Neural progenitor cell (in vitro differentiated cells): ENCODE measurements around the gene PMVK. TPM values are rescaled to one million over a fixed set of nuclear protein-coding genes. Genes with fewer than 3 reads are reported as not detected.

ENCODE experiments used
- DNase-seq: peaks from one replicate; pipeline ENCODE4 v3.0.0-alpha.2; 2016; ENCODE audit warnings: low spot score
- H2AFZ ChIP-seq: fragments of 200-600 bp; sonication (generic); replicated peaks from 2 replicates; pipeline ENCODE4 v1.6.1; 2016; ENCODE audit warnings: antibody characterized with exemption
- H3F3A ChIP-seq: fragments of 200-600 bp; sonication (generic); 2 replicates; pipeline ENCODE4 v1.6.1; 2016; ENCODE audit warnings: antibody characterized with exemption, low read depth
- H3K27ac ChIP-seq: fragments of 200-600 bp; sonication (generic); 2 replicates; pipeline ENCODE4 v1.5.1; 2016; ENCODE audit warnings: mild to moderate bottlenecking
- H3K27me3 ChIP-seq: fragments of 200-600 bp; sonication (generic); 2 replicates; pipeline ENCODE4 v1.6.1; 2016; ENCODE audit warnings: mild to moderate bottlenecking, moderate library complexity
- H3K36me3 ChIP-seq: fragments of 200-600 bp; sonication (generic); 2 replicates; pipeline ENCODE4 v1.5.1; 2016
- H3K4me1 ChIP-seq: fragments of 200-600 bp; sonication (generic); 2 replicates; pipeline ENCODE4 v1.6.1; 2016; ENCODE audit warnings: mixed run types
- H3K4me2 ChIP-seq: fragments of 200-600 bp; sonication (generic); 2 replicates; pipeline ENCODE4 v1.6.1; 2016
- H3K4me3 ChIP-seq: fragments of 200-600 bp; sonication (generic); 2 replicates; pipeline ENCODE4 v1.5.1; 2016
- H3K79me2 ChIP-seq: fragments of 200-600 bp; sonication (generic); 2 replicates; pipeline ENCODE4 v1.6.1; 2016; ENCODE audit warnings: low read depth
- H3K9ac ChIP-seq: fragments of 200-600 bp; sonication (generic); 2 replicates; pipeline ENCODE4 v1.6.1; 2016
- H3K9me3 ChIP-seq: fragments of 200-600 bp; sonication (generic); 2 replicates; pipeline ENCODE4 v1.5.1; 2016; ENCODE audit warnings: low read depth
- H4K20me1 ChIP-seq: fragments of 200-600 bp; sonication (generic); 2 replicates; pipeline ENCODE4 v1.6.1; 2016; ENCODE audit warnings: low read depth
- H3K27ac Mint-ChIP-seq: 3 replicates; pipeline ENCODE4 v1.8.0; 2021; ENCODE audit warnings: mixed read lengths
- H3K27me3 Mint-ChIP-seq: 2 replicates; pipeline ENCODE4 v1.8.0; 2022; ENCODE audit warnings: low read depth, mild to moderate bottlenecking, inconsistent platforms, moderate library complexity, mixed read lengths; ENCODE audit not compliant: insufficient read depth
- H3K36me3 Mint-ChIP-seq: 3 replicates; pipeline ENCODE4 v1.8.0; 2021; ENCODE audit warnings: mixed read lengths
- H3K4me1 Mint-ChIP-seq: 3 replicates; pipeline ENCODE4 v1.8.0; 2021; ENCODE audit warnings: mixed read lengths
- H3K4me3 Mint-ChIP-seq: 3 replicates; pipeline ENCODE4 v1.8.0; 2021; ENCODE audit warnings: mild to moderate bottlenecking, moderate library complexity, mixed read lengths
- H3K9me3 Mint-ChIP-seq: 3 replicates; pipeline ENCODE4 v1.8.0; 2020; ENCODE audit warnings: mixed read lengths
- EZH2 ChIP-seq: fragments of 200-600 bp; sonication (generic); IDR thresholded peaks from 2 replicates; pipeline ENCODE4 v1.6.1; 2017; ENCODE audit warnings: antibody characterized with exemption, mild to moderate bottlenecking, moderate library complexity
- EZH2phosphoT487 ChIP-seq: fragments of 200-600 bp; sonication (generic); IDR thresholded peaks from 2 replicates; pipeline ENCODE4 v1.6.1; 2017; ENCODE audit warnings: antibody characterized with exemption
- total RNA-seq: library from RNA; depleted of rRNA; stranded (reverse); fragments of >200 nt; gene quantifications from 2 replicates; pipeline ENCODE4 v1.2.3, GENCODE V29; 2015; ENCODE audit warnings: low replicate concordance
- TF ChIP-seq, protein P1 (sequence below): fragments of 200-600 bp; sonication (generic); IDR thresholded peaks from 2 replicates; pipeline ENCODE4 v1.5.1; 2017; ENCODE audit warnings: antibody characterized with exemption, mild to moderate bottlenecking

The PMVK gene
- total RNA-seq, 1 donor from 2014 or later = 4.3 TPM

DNA sequence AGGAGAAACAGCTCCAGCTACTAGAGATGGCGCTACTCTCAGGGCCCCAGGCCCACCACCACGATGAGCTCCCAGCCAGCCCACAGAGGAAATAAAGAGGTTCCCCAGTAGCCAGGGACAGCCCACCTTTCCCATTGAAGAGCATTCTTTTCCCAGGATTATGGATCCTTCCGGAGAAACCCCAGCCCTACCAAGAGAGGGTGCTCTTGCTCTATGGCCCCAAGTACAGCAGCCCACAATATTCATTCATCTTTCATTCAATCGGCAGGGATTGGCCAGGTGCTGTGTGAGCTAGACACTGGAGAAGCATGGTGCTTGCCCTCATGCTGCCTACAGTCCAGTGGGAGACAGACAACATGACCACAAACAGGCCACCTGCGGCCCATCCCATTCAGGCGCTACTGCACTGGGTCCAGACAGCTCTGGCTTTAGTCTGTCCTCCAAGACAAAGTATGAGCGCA is 29.9 kb downstream of the PMVK start:
- Histone ChIP-seq H3F3A (no peaks in the 10 kb centered on the region), H3K4me1 (no peaks in the 10 kb centered on the region), H4K20me1 (no peaks in the 10 kb centered on the region), H3K27ac (no peak overlapping the region), H3K79me2 (no peaks in the 10 kb centered on the region), H3K9ac (no peak overlapping the region), H2AFZ (no peak overlapping the region), H3K36me3 (no peaks in the 10 kb centered on the region), H3K4me2 (no peak overlapping the region), H3K27me3 (no peaks in the 10 kb centered on the region), H3K9me3 (no peaks in the 10 kb centered on the region), H3K4me3 (no peak overlapping the region)
- H3K36me3 Mint-ChIP-seq = peaks cover 4% of the 10 kb centered on the region
- H3K4me3 Mint-ChIP-seq = no peak overlapping the region
- no peak overlapping the region for H3K27ac Mint-ChIP-seq
- DNase-seq = no peak
- H3K27me3 Mint-ChIP-seq = peaks cover 4% of the 10 kb centered on the region
- no peaks in the 10 kb centered on the region for H3K4me1 Mint-ChIP-seq
- TF ChIP-seq EZH2 = no peak
- no peak for TF ChIP-seq EZH2phosphoT487
- TF ChIP-seq, protein P1, sequence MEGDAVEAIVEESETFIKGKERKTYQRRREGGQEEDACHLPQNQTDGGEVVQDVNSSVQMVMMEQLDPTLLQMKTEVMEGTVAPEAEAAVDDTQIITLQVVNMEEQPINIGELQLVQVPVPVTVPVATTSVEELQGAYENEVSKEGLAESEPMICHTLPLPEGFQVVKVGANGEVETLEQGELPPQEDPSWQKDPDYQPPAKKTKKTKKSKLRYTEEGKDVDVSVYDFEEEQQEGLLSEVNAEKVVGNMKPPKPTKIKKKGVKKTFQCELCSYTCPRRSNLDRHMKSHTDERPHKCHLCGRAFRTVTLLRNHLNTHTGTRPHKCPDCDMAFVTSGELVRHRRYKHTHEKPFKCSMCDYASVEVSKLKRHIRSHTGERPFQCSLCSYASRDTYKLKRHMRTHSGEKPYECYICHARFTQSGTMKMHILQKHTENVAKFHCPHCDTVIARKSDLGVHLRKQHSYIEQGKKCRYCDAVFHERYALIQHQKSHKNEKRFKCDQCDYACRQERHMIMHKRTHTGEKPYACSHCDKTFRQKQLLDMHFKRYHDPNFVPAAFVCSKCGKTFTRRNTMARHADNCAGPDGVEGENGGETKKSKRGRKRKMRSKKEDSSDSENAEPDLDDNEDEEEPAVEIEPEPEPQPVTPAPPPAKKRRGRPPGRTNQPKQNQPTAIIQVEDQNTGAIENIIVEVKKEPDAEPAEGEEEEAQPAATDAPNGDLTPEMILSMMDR = peak; percentile 7
- H3K9me3 Mint-ChIP-seq = peaks cover 21% of the 10 kb centered on the region

DNA sequence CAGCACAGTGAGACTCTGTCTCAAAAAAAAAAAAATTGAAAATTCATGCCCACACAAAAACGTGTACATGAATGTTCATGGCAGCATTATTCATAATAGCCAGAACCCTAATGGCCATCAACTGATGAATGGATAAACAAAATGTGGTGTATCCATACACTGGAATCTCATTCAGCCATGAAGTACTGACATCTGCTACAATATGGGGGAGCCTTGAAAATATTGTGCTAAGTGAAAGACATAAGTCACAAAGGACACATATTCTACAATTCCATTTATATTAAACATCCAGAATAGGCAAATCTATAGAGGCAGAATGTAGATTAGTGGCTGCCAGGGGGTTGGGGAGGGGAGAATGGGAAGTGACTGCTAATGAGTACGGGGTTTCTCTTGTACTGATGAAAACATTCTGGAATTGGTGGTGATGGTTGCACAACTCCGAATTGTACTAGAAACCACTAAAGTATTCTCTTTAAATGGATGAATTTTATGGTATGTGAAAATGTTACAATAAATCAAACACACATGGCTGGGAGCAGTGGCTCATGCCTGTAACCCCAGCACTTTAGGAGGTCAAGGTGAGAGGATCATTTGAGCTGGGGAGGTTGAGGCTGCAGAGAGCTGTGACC is 33.5 kb downstream of the PMVK start:
- H4K20me1 ChIP-seq = no peaks in the 10 kb centered on the region
- Mint-ChIP-seq H3K27ac (no peak overlapping the region), H3K4me3 (no peak overlapping the region), H3K4me1 (no peaks in the 10 kb centered on the region), H3K9me3 (peaks cover 13% of the 10 kb centered on the region), H3K36me3 (peaks cover 4% of the 10 kb centered on the region), H3K27me3 (peaks cover 3% of the 10 kb centered on the region)
- H3K4me1 ChIP-seq = no peaks in the 10 kb centered on the region
- no peak overlapping the region for H3K4me2 ChIP-seq
- H2AFZ ChIP-seq = no peak overlapping the region
- no peak overlapping the region for H3K4me3 ChIP-seq
- H3K79me2 ChIP-seq = no peaks in the 10 kb centered on the region
- H3K27me3 ChIP-seq = no peaks in the 10 kb centered on the region
- no peaks in the 10 kb centered on the region for H3F3A ChIP-seq
- no peak overlapping the region for H3K27ac ChIP-seq
- DNase-seq = no peak
- H3K36me3 ChIP-seq = no peaks in the 10 kb centered on the region
- no peak overlapping the region for H3K9ac ChIP-seq
- no peaks in the 10 kb centered on the region for H3K9me3 ChIP-seq
- TF ChIP-seq EZH2phosphoT487 (no peak), EZH2 (no peak)

DNA sequence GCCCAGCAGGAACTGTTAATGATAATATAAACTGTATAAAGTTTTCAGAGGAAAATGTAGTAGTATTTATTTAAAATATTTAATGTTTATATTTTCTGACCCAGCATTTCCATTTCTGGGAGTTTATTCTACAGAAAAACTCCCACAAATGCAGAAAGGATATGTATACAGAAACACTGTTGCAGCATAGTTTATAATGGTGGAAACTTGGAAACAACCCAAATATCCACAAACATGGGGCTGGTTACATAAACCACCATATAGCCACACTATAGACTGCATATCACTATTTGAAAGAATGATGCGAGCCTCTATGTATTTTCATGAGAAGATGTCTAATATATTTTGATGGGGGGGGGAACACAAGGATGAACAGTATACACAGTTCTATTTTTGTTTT is 34.9 kb downstream of the PMVK start:
- Mint-ChIP-seq H3K4me3 (no peak overlapping the region), H3K9me3 (peaks cover 3% of the 10 kb centered on the region), H3K36me3 (no peaks in the 10 kb centered on the region), H3K27ac (no peak overlapping the region), H3K4me1 (peaks cover 2% of the 10 kb centered on the region), H3K27me3 (peaks cover 3% of the 10 kb centered on the region)
- no peak overlapping the region for H3K9ac ChIP-seq
- H3K79me2 ChIP-seq = no peaks in the 10 kb centered on the region
- no peaks in the 10 kb centered on the region for H3F3A ChIP-seq
- no peak overlapping the region for H3K27ac ChIP-seq
- no peak overlapping the region for H3K4me3 ChIP-seq
- H3K4me1 ChIP-seq = peaks cover 4% of the 10 kb centered on the region
- H2AFZ ChIP-seq = no peak overlapping the region
- no peaks in the 10 kb centered on the region for H3K9me3 ChIP-seq
- no peaks in the 10 kb centered on the region for H3K36me3 ChIP-seq
- TF ChIP-seq, protein P1 = no peak
- TF ChIP-seq EZH2phosphoT487 = no peak
- no peak for TF ChIP-seq EZH2
- H3K4me2 ChIP-seq = no peak overlapping the region
- no peak for DNase-seq
- H3K27me3 ChIP-seq = no peaks in the 10 kb centered on the region
- H4K20me1 ChIP-seq = no peaks in the 10 kb centered on the region

DNA sequence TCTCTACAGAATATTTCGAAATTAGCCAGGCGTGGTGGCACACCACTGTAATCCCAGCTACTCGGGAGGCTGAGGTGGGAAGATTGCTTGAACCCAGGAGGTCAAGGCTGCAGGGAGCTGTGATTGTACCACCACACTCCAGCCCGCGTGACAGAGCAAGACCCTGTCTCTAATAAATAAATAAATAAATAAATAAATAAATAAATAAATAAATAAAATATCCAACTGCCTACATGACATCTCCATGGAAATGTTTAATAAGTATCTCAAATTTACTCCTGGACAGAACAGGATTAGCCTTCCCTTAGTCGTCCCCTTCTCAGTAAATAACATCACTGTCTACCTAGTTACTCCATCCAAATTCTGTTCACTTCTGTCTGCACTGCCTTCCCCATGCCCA is 37.5 kb downstream of the PMVK start:
- Mint-ChIP-seq H3K36me3 (no peaks in the 10 kb centered on the region), H3K9me3 (no peaks in the 10 kb centered on the region), H3K27me3 (peaks cover 5% of the 10 kb centered on the region), H3K27ac (no peak overlapping the region), H3K4me1 (peaks cover 13% of the 10 kb centered on the region), H3K4me3 (no peak overlapping the region)
- no peak overlapping the region for H3K4me2 ChIP-seq
- no peaks in the 10 kb centered on the region for H3K36me3 ChIP-seq
- H3K27me3 ChIP-seq = no peaks in the 10 kb centered on the region
- H3K4me1 ChIP-seq = peaks cover 8% of the 10 kb centered on the region
- no peak overlapping the region for H2AFZ ChIP-seq
- H4K20me1 ChIP-seq = no peaks in the 10 kb centered on the region
- DNase-seq = no peak
- H3K27ac ChIP-seq = no peak overlapping the region
- H3K9me3 ChIP-seq = no peaks in the 10 kb centered on the region
- TF ChIP-seq EZH2phosphoT487 (no peak), EZH2 (no peak)
- TF ChIP-seq, protein P1 = no peak
- no peaks in the 10 kb centered on the region for H3K79me2 ChIP-seq
- H3K9ac ChIP-seq = no peak overlapping the region
- no peak overlapping the region for H3K4me3 ChIP-seq
- no peaks in the 10 kb centered on the region for H3F3A ChIP-seq
